Stimulated activated CD8-positive, alpha-beta memory T cell treated with anti-CD3 and anti-CD28 coated beads, Interleukin-15, amount 100 ng/mL, for 1 hour (primary cell): ENCODE results near the gene NAT8L.

ENCODE experiments used
- DNase-seq: peaks from one replicate; pipeline ENCODE4 v3.0.0-alpha.2; 2020; ENCODE audit warnings: low read depth

NAT8L gene

GRCh38 chr4:2045518-2045951, 13.6 kb upstream of the NAT8L start:
- DNase-seq = no peak

GRCh38 chr4:2046031-2046961, 12.8 kb upstream of the NAT8L start:
- DNase-seq = no peak

- DNase-seq = no peak
These were observed 12.0 kb upstream of the NAT8L start for GRCh38 chr4:2047031-2047660.

GRCh38 chr4:2047781-2048581, 11.1 kb upstream of the NAT8L start:
- DNase-seq = no peak

GRCh38 chr4:2048831-2049230, 10.3 kb upstream of the NAT8L start:
- DNase-seq = no peak

- DNase-seq = no peak
These were observed 9.7 kb upstream of the NAT8L start for GRCh38 chr4:2049381-2049780.

GRCh38 chr4:2049811-2050210, 9.3 kb upstream of the NAT8L start:
- no peak for DNase-seq

GRCh38 chr4:2051086-2051485, 8.0 kb upstream of the NAT8L start:
- DNase-seq = no peak

- DNase-seq = no peak
These were observed 4.9 kb upstream of the NAT8L start for GRCh38 chr4:2054217-2054616.

GRCh38 chr4:2057382-2058065, 1.6 kb upstream of the NAT8L start:
- no peak for DNase-seq

- DNase-seq = no peak
These were observed 672 bp upstream of the NAT8L start for GRCh38 chr4:2058264-2059045.

- no peak for DNase-seq
These were observed 837 bp downstream of the NAT8L start for GRCh38 chr4:2059726-2060602.

GRCh38 chr4:2060611-2061185, 1.6 kb downstream of the NAT8L start:
- DNase-seq = no peak

- DNase-seq = no peak
These were observed 2.3 kb downstream of the NAT8L start for GRCh38 chr4:2061186-2062131.

- DNase-seq = no peak
These were observed 3.2 kb downstream of the NAT8L start for GRCh38 chr4:2062168-2062807.

- DNase-seq = no peak
These were observed 3.8 kb downstream of the NAT8L start for GRCh38 chr4:2062808-2063524.

- DNase-seq = no peak
These were observed 4.6 kb downstream of the NAT8L start for GRCh38 chr4:2063557-2064275.
